Adrenal gland (tissue), 5 donors: ENCODE measurements around the gene FEM1B.

ENCODE experiments used
- POLR2A ChIP-seq, 2 donors: fragments of 450-650 bp; IDR thresholded peaks; one replicate each; pipeline ENCODE4 v1.6.1; 2017; ENCODE audit warnings: antibody characterized with exemption in 2 of 2, mild to moderate bottlenecking in 2 of 2, moderate library complexity in 1 of 2
- TF ChIP-seq, protein P1 (sequence below), 6 experiments: fragments of 450-650 bp in 4 of 6; fragments of 200-600 bp in 2 of 6; sonication (generic) in 1 of 6; IDR thresholded peaks; 1 replicate in 5 of 6; 2 replicates in 1 of 6; pipeline versions ENCODE4 v1.5.1 to v1.8.0; 2016 to 2021; ENCODE audit warnings: antibody characterized with exemption in 6 of 6, mild to moderate bottlenecking in 2 of 6, moderate library complexity in 1 of 6
- donor health status: DM: no; HTN: no; CAD: no.

DNA sequence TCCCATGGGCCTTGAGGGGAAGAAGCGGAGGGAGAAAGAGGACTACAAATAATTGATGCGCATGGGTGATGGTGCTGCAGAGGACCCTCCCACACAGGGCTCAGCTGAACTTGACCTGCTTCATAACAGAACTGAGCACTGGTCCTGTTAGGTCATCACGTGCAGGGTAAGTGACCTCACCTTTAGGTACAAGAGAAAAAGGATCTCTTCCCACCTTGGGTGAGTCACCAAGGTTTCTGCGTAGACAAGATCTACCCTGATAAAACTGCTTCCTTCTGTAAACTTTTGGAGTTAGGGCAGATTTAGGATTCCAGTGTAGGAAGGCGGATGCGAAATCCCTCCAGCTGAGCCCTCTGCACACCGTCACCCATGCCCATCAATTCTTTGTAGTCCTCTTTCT, 67.1 kb downstream of the FEM1B start:
- TF ChIP-seq, protein P1, sequence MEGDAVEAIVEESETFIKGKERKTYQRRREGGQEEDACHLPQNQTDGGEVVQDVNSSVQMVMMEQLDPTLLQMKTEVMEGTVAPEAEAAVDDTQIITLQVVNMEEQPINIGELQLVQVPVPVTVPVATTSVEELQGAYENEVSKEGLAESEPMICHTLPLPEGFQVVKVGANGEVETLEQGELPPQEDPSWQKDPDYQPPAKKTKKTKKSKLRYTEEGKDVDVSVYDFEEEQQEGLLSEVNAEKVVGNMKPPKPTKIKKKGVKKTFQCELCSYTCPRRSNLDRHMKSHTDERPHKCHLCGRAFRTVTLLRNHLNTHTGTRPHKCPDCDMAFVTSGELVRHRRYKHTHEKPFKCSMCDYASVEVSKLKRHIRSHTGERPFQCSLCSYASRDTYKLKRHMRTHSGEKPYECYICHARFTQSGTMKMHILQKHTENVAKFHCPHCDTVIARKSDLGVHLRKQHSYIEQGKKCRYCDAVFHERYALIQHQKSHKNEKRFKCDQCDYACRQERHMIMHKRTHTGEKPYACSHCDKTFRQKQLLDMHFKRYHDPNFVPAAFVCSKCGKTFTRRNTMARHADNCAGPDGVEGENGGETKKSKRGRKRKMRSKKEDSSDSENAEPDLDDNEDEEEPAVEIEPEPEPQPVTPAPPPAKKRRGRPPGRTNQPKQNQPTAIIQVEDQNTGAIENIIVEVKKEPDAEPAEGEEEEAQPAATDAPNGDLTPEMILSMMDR (IDR thresholded peaks at IDR 0.05), result no peak
- no peak for TF ChIP-seq POLR2A (IDR thresholded peaks at IDR 0.05)
